Mesendoderm (in vitro differentiated cells): ENCODE measurements around the gene CREB3L1.

Source experiments
- DNase-seq: peaks from one replicate; pipeline ENCODE4 v3.0.0; 2013
- H2AK5ac ChIP-seq: 2 replicates; pipeline ENCODE4 v1.6.1; 2013; ENCODE audit warnings: low read length, inconsistent platforms
- H2BK120ac ChIP-seq: 2 replicates; pipeline ENCODE4 v1.6.1; 2013; ENCODE audit warnings: low read depth, mild to moderate bottlenecking, low read length, moderate library complexity, mixed read lengths
- H2BK15ac ChIP-seq: replicated peaks from 2 replicates; pipeline ENCODE4 v1.6.1; 2013; ENCODE audit warnings: low read depth, mild to moderate bottlenecking, moderate library complexity
- H2BK5ac ChIP-seq: 2 replicates; pipeline ENCODE4 v1.6.1; 2013; ENCODE audit warnings: low read length, inconsistent platforms
- H3K18ac ChIP-seq: 2 replicates; pipeline ENCODE4 v1.6.1; 2013; ENCODE audit warnings: mild to moderate bottlenecking, low read length, mixed read lengths
- H3K23ac ChIP-seq: one replicate; pipeline ENCODE4 v1.6.1; 2013; ENCODE audit warnings: low read length
- H3K27ac ChIP-seq: 2 replicates; pipeline ENCODE4 v1.5.1; 2013; ENCODE audit warnings: low read depth, mild to moderate bottlenecking, inconsistent platforms, low read length, moderate library complexity
- H3K27me3 ChIP-seq: 2 replicates; pipeline ENCODE4 v1.6.1; 2013; ENCODE audit warnings: low read length, control low read depth, mild to moderate bottlenecking, inconsistent platforms; ENCODE audit not compliant: insufficient read depth, poor library complexity
- H3K36me3 ChIP-seq: 2 replicates; pipeline ENCODE4 v1.6.1; 2013; ENCODE audit warnings: low read length, inconsistent platforms; ENCODE audit not compliant: control insufficient read depth, insufficient read depth
- H3K4ac ChIP-seq: one replicate; pipeline ENCODE4 v1.6.1; 2013; ENCODE audit warnings: low read depth, mild to moderate bottlenecking, low read length, moderate library complexity
- H3K4me1 ChIP-seq: 2 replicates; pipeline ENCODE4 v1.6.1; 2013; ENCODE audit warnings: low read depth, low read length, inconsistent platforms; ENCODE audit not compliant: control insufficient read depth
- H3K4me2 ChIP-seq: 2 replicates; pipeline ENCODE4 v1.6.1; 2013; ENCODE audit warnings: low read length
- H3K4me3 ChIP-seq: 2 replicates; pipeline ENCODE4 v1.5.1; 2013; ENCODE audit warnings: mild to moderate bottlenecking, low read length
- H3K56ac ChIP-seq: one replicate; pipeline ENCODE4 v1.6.1; 2013; ENCODE audit warnings: low read length
- H3K79me1 ChIP-seq: 2 replicates; pipeline ENCODE4 v1.6.1; 2013; ENCODE audit warnings: low read length, inconsistent platforms
- H3K79me2 ChIP-seq: 2 replicates; pipeline ENCODE4 v1.6.1; 2013; ENCODE audit warnings: mild to moderate bottlenecking, low read length; ENCODE audit not compliant: control insufficient read depth, insufficient read depth
- H3K9ac ChIP-seq: 2 replicates; pipeline ENCODE4 v1.6.1; 2013; ENCODE audit warnings: low read length, inconsistent platforms
- H4K5ac ChIP-seq: one replicate; pipeline ENCODE4 v1.6.1; 2013; ENCODE audit warnings: low read length
- H4K8ac ChIP-seq: one replicate; pipeline ENCODE4 v1.6.1; 2013; ENCODE audit warnings: low read depth, mild to moderate bottlenecking, control low read depth, low read length, moderate library complexity
- WGBS: extraction: QIAGEN DNeasy Blood & Tissue Kit; methylation state at CpG from one replicate; pipeline ENCODE4 v1.1.7; 2013; ENCODE audit warnings: low lambda C conversion rate, missing lambda C conversion rate; ENCODE audit not compliant: insufficient coverage; ENCODE audit errors: extremely low coverage; 5-methylcytosine and 5-hydroxymethylcytosine counted together

The CREB3L1 gene

GRCh38 chr11:46250745-46251052 lies 26.8 kb upstream of the CREB3L1 start:
- H3K4ac ChIP-seq, result no peak overlapping the region
- H4K8ac ChIP-seq, result no peak overlapping the region
- no peaks in the 10 kb centered on the region for H3K79me2 ChIP-seq
- no peak overlapping the region for H3K18ac ChIP-seq
- no peaks in the 10 kb centered on the region for H3K36me3 ChIP-seq
- no peak overlapping the region for H3K4me3 ChIP-seq
- no peak overlapping the region for H3K23ac ChIP-seq
- WGBS, result no CpG with 5 or more reads among the region's 2 CpGs
- no peaks in the 10 kb centered on the region for H3K4me1 ChIP-seq
- no peak overlapping the region for H4K5ac ChIP-seq
- H3K56ac ChIP-seq, result no peak overlapping the region
- H3K4me2 ChIP-seq, result no peak overlapping the region
- no peak overlapping the region for H3K9ac ChIP-seq
- no peak overlapping the region for H2BK120ac ChIP-seq
- H3K27ac ChIP-seq, result no peak overlapping the region
- no peak overlapping the region for H2BK5ac ChIP-seq
- H2BK15ac ChIP-seq, result no peak overlapping the region
- H3K27me3 ChIP-seq, result no peaks in the 10 kb centered on the region
- H3K79me1 ChIP-seq, result no peaks in the 10 kb centered on the region
- no peak for DNase-seq
- no peak overlapping the region for H2AK5ac ChIP-seq

GRCh38 chr11:46251954-46252353 lies 25.5 kb upstream of the CREB3L1 start:
- Histone ChIP-seq H2BK5ac (no peak overlapping the region), H3K4ac (no peak overlapping the region), H3K18ac (no peak overlapping the region), H3K4me2 (no peak overlapping the region), H2AK5ac (no peak overlapping the region), H4K8ac (no peak overlapping the region), H2BK120ac (no peak overlapping the region), H3K4me1 (no peaks in the 10 kb centered on the region), H3K23ac (peak overlapping the region; percentile 9), H3K27me3 (no peaks in the 10 kb centered on the region), H3K79me1 (no peaks in the 10 kb centered on the region), H3K36me3 (no peaks in the 10 kb centered on the region), H3K79me2 (no peaks in the 10 kb centered on the region), H3K56ac (no peak overlapping the region), H4K5ac (no peak overlapping the region), H3K9ac (no peak overlapping the region), H2BK15ac (no peak overlapping the region), H3K27ac (no peak overlapping the region), H3K4me3 (no peak overlapping the region)
- no CpG with 5 or more reads among the region's 6 CpGs for WGBS
- no peak for DNase-seq

DNA sequence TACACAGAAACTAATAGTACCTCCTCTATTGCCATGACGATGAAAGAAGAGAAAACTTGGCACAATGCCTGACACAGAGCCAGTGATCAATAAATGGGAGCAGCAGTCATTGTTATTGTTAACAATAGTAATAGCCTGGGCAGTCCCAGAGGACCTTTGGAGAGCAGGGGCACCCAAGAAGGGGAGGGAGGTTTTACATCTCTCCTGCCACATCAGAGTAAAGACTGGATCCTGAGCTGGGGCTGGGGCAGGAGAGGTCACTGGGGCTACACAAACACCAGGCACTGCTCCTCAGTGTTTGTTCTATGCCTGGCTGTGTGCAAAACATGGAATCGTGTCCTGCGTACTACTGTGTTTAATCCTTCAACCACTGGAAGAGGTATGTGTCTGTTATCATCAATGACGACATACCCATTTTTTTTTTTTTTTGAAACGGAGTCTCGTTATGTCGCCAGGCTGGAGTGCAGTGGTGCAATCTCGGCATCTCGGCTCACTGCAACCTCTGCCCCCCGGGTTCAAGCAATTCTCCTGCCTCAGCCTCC lies 25.0 kb upstream of the CREB3L1 start:
- Histone ChIP-seq H3K9ac (no peak overlapping the region), H3K27me3 (no peaks in the 10 kb centered on the region), H3K79me2 (no peaks in the 10 kb centered on the region), H3K56ac (no peak overlapping the region), H2BK15ac (no peak overlapping the region), H3K79me1 (no peaks in the 10 kb centered on the region), H3K4me1 (no peaks in the 10 kb centered on the region), H3K4me3 (no peak overlapping the region), H3K36me3 (no peaks in the 10 kb centered on the region), H2AK5ac (no peak overlapping the region), H4K5ac (no peak overlapping the region), H3K4me2 (no peak overlapping the region), H3K4ac (no peak overlapping the region), H2BK5ac (no peak overlapping the region), H2BK120ac (no peak overlapping the region), H3K23ac (no peak overlapping the region), H3K18ac (no peak overlapping the region), H4K8ac (no peak overlapping the region), H3K27ac (no peak overlapping the region)
- no CpG with 5 or more reads among the region's 10 CpGs for WGBS
- DNase-seq, result no peak

GRCh38 chr11:46253258-46254132 lies 24.0 kb upstream of the CREB3L1 start:
- Histone ChIP-seq H3K9ac (no peak overlapping the region), H3K4me3 (no peak overlapping the region), H2AK5ac (no peak overlapping the region), H4K5ac (no peak overlapping the region), H3K27ac (no peak overlapping the region), H3K79me2 (no peaks in the 10 kb centered on the region), H3K27me3 (no peaks in the 10 kb centered on the region), H3K36me3 (no peaks in the 10 kb centered on the region), H3K56ac (no peak overlapping the region), H3K4me1 (no peaks in the 10 kb centered on the region), H3K79me1 (no peaks in the 10 kb centered on the region), H3K18ac (no peak overlapping the region), H2BK120ac (no peak overlapping the region), H2BK5ac (no peak overlapping the region), H3K23ac (no peak overlapping the region), H3K4me2 (no peak overlapping the region), H4K8ac (no peak overlapping the region), H2BK15ac (no peak overlapping the region), H3K4ac (no peak overlapping the region)
- no CpG with 5 or more reads among the region's 13 CpGs for WGBS
- no peak for DNase-seq

- no peak overlapping the region for H3K18ac ChIP-seq
- no peak overlapping the region for H3K23ac ChIP-seq
- no peak for DNase-seq
- H2BK15ac ChIP-seq, result no peak overlapping the region
- H3K4me2 ChIP-seq, result no peak overlapping the region
- H3K9ac ChIP-seq, result no peak overlapping the region
- no peak overlapping the region for H4K5ac ChIP-seq
- no peak overlapping the region for H3K4ac ChIP-seq
- no peaks in the 10 kb centered on the region for H3K79me1 ChIP-seq
- no peak overlapping the region for H3K56ac ChIP-seq
- no peaks in the 10 kb centered on the region for H3K36me3 ChIP-seq
- no peaks in the 10 kb centered on the region for H3K79me2 ChIP-seq
- no peak overlapping the region for H4K8ac ChIP-seq
- H3K4me3 ChIP-seq, result no peak overlapping the region
- no peak overlapping the region for H2BK120ac ChIP-seq
- no peaks in the 10 kb centered on the region for H3K4me1 ChIP-seq
- H2AK5ac ChIP-seq, result no peak overlapping the region
- no peaks in the 10 kb centered on the region for H3K27me3 ChIP-seq
- no peak overlapping the region for H3K27ac ChIP-seq
- WGBS, result no CpG with 5 or more reads among the region's 9 CpGs
- no peak overlapping the region for H2BK5ac ChIP-seq
These were observed 23.4 kb upstream of the CREB3L1 start for GRCh38 chr11:46254133-46254491.

DNA sequence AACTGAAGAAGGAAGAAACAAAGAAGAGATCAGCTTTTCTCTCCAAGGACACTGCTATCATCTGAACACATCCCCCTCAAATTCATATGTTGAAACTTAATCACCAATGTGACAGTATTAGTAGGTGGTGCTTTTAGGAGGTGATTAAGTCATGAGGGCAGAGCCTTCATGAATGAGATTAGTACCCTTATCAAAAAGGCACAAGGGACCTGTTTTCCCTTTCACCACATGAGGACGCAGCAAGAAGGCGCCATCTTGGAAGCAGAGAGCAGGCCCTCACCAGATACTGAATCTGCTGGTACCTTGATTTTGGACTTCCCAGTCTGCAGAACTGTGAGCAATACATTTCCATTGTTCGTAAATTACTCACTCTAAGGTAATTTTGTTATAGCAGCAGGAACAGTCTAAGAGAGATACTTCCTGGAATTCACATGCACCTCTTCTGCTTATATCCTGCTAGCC lies 20.9 kb upstream of the CREB3L1 start:
- Histone ChIP-seq H3K4me3 (no peak overlapping the region), H4K5ac (no peak overlapping the region), H3K36me3 (no peaks in the 10 kb centered on the region), H3K4me1 (no peaks in the 10 kb centered on the region), H3K56ac (no peak overlapping the region), H3K79me1 (no peaks in the 10 kb centered on the region), H3K18ac (no peak overlapping the region), H3K27me3 (no peaks in the 10 kb centered on the region), H2BK15ac (no peak overlapping the region), H3K4ac (no peak overlapping the region), H2BK5ac (no peak overlapping the region), H3K79me2 (no peaks in the 10 kb centered on the region), H3K4me2 (no peak overlapping the region), H3K9ac (no peak overlapping the region), H3K27ac (no peak overlapping the region), H3K23ac (no peak overlapping the region), H4K8ac (no peak overlapping the region), H2BK120ac (no peak overlapping the region), H2AK5ac (no peak overlapping the region)
- WGBS, result no CpG with 5 or more reads among the region's 3 CpGs
- no peak for DNase-seq
